ENCODE data around the gene HAND2.

HAND2 gene

GRCh38 chr4:173529477-173530325, at the start of gene HAND2:
Gene HAND2 (minus strand): TSS chr4:173530229. CDS start chr4:173529289, 940 bp downstream.
- DNase-seq (ENCODE audit: low read depth, low spot score), result no peak

DNA sequence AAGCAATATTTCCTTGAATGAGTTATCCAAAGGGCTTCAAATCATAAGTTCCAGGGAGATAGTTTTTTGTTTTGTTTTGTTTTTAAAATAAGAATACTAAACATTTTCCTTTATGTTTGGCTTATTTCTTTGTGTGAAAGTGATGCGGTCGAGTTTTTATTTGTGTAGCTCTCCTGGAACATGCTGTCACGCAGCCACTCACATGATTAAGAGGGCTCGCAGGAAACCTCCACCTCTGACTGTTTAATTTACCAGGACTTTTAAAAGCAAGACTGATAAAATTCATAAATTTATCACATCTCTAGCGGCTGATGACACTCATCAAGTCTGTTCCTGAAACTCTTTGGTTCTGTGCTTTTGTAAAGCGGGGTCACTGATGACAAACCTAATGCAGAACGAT, 48.9 kb upstream of the HAND2 start:
- DNase-seq (ENCODE audit: low read depth, low spot score), result no peak

GRCh38 chr4:173577963-173578362, 47.9 kb upstream of the HAND2 start:
- DNase-seq (ENCODE audit: low read depth, low spot score), result no peak

GRCh38 chr4:173575482-173576152, 45.6 kb upstream of the HAND2 start:
- DNase-seq (ENCODE audit: low read depth, low spot score), result no peak

GRCh38 chr4:173573725-173574124, 43.7 kb upstream of the HAND2 start:
- no peak for DNase-seq (ENCODE audit: low read depth, low spot score)

DNA sequence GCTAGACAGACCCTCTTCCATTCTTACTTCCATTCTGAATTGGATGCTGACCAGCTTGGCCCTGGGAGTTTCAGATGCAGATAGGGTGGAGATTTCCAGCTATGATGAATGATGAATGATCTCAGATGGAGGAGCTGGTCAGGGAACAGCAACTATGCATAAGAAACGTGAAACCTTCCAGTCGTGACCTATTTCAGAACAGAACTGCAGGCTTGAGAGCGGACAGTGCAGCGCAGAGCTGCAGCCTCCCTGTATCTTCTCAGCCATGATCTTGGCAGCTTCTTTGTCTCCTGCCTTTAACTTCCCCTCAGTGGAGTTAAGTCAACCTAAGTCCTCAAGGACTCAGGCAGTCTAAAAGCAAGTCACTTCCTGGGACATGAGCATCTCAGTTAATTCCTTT, 43.3 kb upstream of the HAND2 start:
- DNase-seq (ENCODE audit: low read depth, low spot score), result no peak

GRCh38 chr4:173572493-173573129, 42.6 kb upstream of the HAND2 start:
- DNase-seq (ENCODE audit: low read depth, low spot score), result no peak

DNA sequence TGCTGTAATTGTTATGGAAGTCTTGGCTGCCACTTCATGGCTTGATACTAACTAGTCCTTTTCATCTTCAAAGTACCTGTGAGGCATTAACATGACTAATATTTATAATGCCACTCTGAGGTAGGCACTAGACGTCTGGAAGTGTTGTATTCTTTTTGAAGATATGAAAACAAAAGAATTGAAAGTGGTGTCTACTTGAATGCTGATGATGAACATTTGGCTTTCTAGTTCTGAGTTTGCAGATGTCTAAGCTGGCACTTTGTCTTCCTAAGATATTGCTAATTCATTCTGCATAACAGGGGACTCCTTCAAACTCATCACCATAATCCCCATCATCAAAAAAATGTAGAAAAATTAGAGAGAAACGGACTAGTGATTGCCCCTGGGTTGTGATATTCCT, 41.6 kb upstream of the HAND2 start:
- DNase-seq (ENCODE audit: low read depth, low spot score), result no peak

DNA sequence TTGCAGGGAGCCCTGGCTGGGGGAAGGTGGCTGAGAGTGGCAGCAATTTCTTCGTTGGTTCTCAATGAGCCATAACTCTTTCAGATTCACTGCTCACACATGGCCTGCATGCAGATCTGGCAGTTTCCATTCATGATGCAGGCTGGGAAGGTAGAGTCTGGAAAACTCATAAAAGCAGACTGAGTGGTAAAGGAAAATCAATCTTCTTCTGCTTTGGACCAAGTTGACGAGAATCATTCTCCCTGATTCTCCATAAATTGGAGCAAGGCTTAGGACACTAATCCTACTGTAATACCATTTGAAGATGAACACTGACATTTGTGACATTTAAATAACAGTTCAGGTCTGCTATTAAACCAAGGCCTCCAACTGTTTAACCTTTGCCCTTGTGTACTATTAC, 35.3 kb upstream of the HAND2 start:
- no peak for DNase-seq (ENCODE audit: low read depth, low spot score)

- no peak for DNase-seq (ENCODE audit: low read depth, low spot score)
Measured at GRCh38 chr4:173564461-173564860, 34.4 kb upstream of the HAND2 start.

- DNase-seq (ENCODE audit: low read depth, low spot score), result no peak
Measured at GRCh38 chr4:173560896-173561295, 30.9 kb upstream of the HAND2 start.

GRCh38 chr4:173556398-173557131, 26.5 kb upstream of the HAND2 start:
- no peak for DNase-seq (ENCODE audit: low read depth, low spot score)

DNA sequence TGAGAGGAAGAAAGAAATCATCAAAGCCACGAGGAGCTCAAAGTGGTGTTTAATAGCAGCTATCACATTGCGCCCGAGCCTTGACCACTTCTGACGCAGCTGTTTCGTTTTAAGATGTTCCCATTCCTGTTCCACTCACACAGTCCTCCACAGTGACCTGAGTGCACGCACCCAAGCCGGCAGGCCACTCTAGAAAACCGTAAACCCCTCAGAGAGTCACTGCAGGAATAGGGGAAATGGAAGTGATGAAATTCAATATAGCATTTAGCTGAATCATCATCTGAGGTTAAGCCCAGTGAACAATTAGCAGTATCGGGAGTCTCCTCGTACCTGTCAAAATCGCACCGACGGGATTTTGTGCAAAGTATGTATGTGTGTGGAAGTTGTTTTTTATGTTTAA, 17.9 kb upstream of the HAND2 start:
- DNase-seq (ENCODE audit: low read depth, low spot score), result no peak

DNA sequence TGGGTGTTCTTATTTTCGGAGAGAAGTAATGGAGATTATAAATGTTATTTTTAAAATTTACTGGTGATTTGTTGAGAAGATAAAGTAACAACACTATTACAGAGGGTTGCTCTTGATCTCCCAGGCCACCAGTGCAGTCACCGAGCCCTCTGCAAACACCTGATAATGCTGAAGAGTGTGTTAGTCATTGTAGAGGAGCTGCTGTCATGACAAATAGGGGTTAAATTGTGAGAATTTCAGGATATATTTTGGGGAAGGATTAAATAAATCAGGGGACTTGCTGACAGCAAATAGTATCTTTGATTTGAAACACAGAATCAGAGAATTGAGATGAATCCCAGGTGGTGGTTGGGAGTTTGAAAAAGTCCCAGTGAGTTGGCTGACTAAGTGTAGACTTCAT, 16.7 kb upstream of the HAND2 start:
- DNase-seq (ENCODE audit: low read depth, low spot score), result no peak

DNA sequence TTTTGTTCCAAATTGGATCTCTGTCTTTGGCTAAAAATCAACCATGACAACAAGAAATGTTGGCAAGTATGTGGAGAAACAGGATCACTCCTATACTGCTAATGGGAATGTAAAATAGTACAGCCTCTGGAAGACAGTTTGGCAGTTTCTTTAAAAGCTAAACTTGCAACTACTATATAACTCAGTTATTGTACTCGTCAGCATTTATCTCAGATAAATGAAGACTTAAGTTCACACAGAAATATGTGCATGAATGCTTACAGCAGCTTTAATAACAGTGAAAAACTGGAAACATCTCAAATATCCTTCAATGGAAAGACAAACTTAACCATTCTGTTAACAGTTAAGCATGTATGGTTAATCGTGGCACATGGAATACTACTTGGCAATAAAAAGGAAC, 15.4 kb upstream of the HAND2 start:
- no peak for DNase-seq (ENCODE audit: low read depth, low spot score)

DNA sequence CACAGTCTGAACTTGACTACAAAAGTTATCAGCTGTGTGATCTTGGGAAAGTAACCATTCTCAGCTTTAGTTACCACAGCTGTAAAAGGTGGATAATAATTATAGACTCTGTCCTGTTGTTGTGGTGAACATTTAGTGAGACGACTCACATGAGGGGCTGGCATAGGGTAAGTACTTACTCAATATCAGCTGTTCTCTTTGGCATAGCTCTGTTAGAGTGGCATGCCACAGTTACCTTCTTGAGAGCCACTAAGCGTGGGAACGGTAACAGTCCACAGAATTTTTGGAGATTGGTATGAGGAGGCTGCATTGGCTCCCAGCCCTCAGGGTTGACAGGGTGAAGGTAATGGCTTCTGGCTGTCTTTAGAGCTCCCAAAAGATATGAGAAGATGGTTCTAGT, 13.2 kb upstream of the HAND2 start:
- DNase-seq (ENCODE audit: low read depth, low spot score), result no peak

DNA sequence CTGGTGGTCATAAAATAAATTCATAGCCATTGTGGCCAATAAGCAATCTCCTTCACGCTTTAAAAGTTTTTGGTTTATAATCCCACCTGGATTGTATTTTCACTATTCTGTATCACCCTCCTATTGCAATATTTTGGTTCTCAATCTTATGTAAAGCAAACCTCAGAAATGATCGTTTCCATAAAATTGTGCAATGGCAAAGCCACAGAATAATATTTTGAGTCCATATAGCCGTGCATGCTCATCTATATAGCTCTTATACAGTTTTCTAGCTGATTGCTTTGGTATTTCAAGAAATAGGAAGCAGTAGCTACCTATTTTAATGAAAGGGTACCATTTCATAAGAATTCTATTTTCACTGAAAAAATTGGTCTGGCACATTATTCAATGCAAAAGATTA, 10.0 kb upstream of the HAND2 start:
- no peak for DNase-seq (ENCODE audit: low read depth, low spot score)

DNA sequence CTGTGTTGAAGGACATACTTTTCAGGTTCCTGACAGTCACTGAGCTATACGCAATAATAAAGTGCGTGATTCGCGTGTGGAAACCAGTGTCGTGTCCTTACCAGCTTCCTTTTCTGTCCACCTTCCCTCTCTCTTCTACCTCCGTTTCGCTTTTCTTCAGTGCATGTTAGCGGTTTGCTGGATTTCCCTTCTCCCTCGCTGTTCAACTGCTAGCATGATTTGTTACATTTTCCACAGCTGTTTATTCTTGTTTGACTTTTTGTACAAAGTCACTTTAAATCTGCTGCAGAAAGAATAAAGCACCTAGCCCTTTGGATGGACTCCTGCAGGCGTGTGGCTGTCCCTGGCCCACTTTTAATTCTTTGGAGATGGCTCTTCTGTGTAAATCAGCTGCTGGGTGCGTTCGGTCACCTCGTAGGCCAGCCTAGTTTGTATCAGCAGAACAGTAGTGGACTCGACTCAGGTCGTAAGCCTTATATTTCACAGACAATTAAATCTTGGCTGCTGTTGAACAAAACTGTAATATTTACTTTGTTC, 8.9 kb upstream of the HAND2 start:
- DNase-seq (ENCODE audit: low read depth, low spot score), result no peak

DNA sequence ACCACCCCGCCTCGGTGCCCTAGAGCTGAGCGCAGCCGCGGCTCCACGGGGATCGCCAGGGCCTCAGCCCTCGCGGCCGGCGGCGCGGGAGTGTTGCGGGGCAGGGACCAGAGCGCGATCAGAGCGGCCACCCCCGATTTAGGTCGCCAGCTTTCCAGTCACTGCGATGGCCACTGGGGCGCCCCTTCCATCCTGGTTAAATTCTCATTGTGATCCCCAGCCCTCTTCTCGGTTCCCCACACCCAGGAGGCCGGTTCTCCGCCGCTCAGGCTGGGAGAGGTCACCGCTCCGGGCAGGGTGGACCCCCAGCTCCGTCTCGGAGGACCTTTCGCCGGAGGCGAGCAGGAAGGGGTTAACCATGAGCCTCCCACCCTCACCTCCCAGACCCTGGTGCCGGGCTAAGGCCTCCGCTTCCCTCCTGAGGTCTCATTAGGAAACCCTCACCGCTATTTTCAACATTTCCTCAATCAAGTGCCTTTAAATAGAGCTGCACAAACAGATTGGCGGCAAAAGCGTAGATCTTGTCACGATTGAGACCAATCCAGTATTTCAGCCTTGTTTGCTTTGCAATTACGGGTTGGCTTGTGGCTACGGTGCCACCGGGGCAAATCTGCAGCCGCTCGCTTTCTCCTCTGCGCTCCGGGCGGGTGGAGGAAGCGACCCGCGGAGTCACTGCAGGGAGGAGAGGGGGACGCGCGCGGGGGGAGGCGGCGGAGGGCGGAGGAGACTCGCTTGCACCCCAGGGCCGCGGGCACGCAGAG, 8.3 kb upstream of the HAND2 start:
- no peak for DNase-seq (ENCODE audit: low read depth, low spot score)

GRCh38 chr4:173537613-173538147, 7.7 kb upstream of the HAND2 start:
- DNase-seq (ENCODE audit: low read depth, low spot score), result no peak
